ENCODE results near the gene PSMB7. TPM values are rescaled to one million over a fixed set of nuclear protein-coding genes. Genes with fewer than 3 reads are reported as not detected.

PSMB7 gene
- total and polyA plus RNA-seq, 2 of the 8 experiments (the other 6 are each of a cell fraction or from before 2014, with no cell fraction given): 222 to 357 TPM

- H4K91ac ChIP-seq (replicated peaks; ENCODE audit: insufficient read length, low read length): no peak overlapping the region
- no peaks in the 10 kb centered on the region for H3K27me3 ChIP-seq (replicated peaks in 1 of 4; ENCODE audit: control insufficient read depth in 3 of 4, extremely low read depth in 1 of 4, insufficient read depth in 3 of 4, low read length in 3 of 4)
- H3K4me3 ChIP-seq (ENCODE audit: extremely low read depth in 1 of 4, insufficient read depth in 2 of 4, low read depth in 3 of 4, low read length in 4 of 4): no peak overlapping the region
- H2BK20ac ChIP-seq (ENCODE audit: low read length): no peak overlapping the region
- FAIRE-seq: no peak
- H3K27ac ChIP-seq (ENCODE audit: low read depth, low read length): no peak overlapping the region
- H3K4me1 ChIP-seq (replicated peaks in 1 of 4; ENCODE audit: control insufficient read depth in 3 of 4, insufficient read depth in 4 of 4, low read length in 3 of 4): peaks cover 0 to 4% (median 0%) of the 10 kb centered on the region in 4 experiments; a peak in 2 of 7 replicates
- no peak for DNase-seq (ENCODE audit: low read depth in 1 of 2, low spot score in 2 of 2)
- no peak overlapping the region for H3K9ac ChIP-seq (replicated peaks in 1 of 4; ENCODE audit: extremely low read depth in 1 of 4, low read depth in 3 of 4, low read length in 3 of 4)
- H2AFZ ChIP-seq (ENCODE audit: low read length): no peak overlapping the region
- ChIA-PET POLR2A (ENCODE audit: partially characterized antibody) (no interaction called here), CTCF (ENCODE audit: partially characterized antibody) (interaction anchor here (0.8 to 12.1 kb wide), 3 partner anchors 17 to 247 kb away, joined by 3 to 133 read pairs (median 4); no protein-coding TSS in a partner anchor)
- H2BK120ac ChIP-seq (replicated peaks; ENCODE audit: low read depth, low read length): no peak overlapping the region
- no peak overlapping the region for H2BK5ac ChIP-seq (ENCODE audit: low read depth, low read length)
- no peak overlapping the region for H3K23ac ChIP-seq (ENCODE audit: insufficient read length)
- H3K4me2 ChIP-seq (ENCODE audit: insufficient read depth in 1 of 2, low read depth in 2 of 2, low read length in 2 of 2): no peak overlapping the region
- H3K23me2 ChIP-seq (ENCODE audit: low read depth, low read length): no peaks in the 10 kb centered on the region
- H3K79me1 ChIP-seq (ENCODE audit: low read depth, low read length): peaks cover 6% of the 10 kb centered on the region; the same call in 1 of the 2 replicates
- no peak overlapping the region for H2BK15ac ChIP-seq (ENCODE audit: low read length)
- H3K36me3 ChIP-seq (ENCODE audit: control insufficient read depth in 2 of 4, insufficient read depth in 4 of 4, low read length in 3 of 4): peaks cover 0 to 3% (median 0%) of the 10 kb centered on the region in 4 experiments; a peak in 1 of 8 replicates
- no peak overlapping the region for H2AK5ac ChIP-seq (ENCODE audit: low read depth, low read length)
- no peak overlapping the region for H3K56ac ChIP-seq (replicated peaks; ENCODE audit: insufficient read length, low read depth, low read length)
- 96% methylated on average over 1 of the region's 1 CpG; no CpG with 5 or more reads in 1 of the 2 experiments for WGBS, 2 experiments (ENCODE audit: extremely low coverage in 1 of 2, insufficient coverage in 1 of 2, insufficient read length in 1 of 2, insufficient replicate concordance in 2 of 2, low coverage in 1 of 2, low lambda C conversion rate in 2 of 2, missing lambda C conversion rate in 1 of 2)
- peaks cover 0 to 5% of the 10 kb centered on the region in 2 experiments for H4K20me1 ChIP-seq (replicated peaks in 1 of 2; ENCODE audit: control insufficient read depth in 1 of 2, insufficient read depth in 2 of 2, low read length in 2 of 2)
- peaks cover 0 to 60% of the 10 kb centered on the region in 2 experiments; a peak in 3 of 4 replicates for H3K79me2 ChIP-seq (ENCODE audit: control insufficient read depth in 1 of 2, insufficient read depth in 2 of 2, low read length in 2 of 2)
- no peak overlapping the region for H3K4ac ChIP-seq (replicated peaks; ENCODE audit: insufficient read length, low read depth, low read length)
- H4K5ac ChIP-seq (ENCODE audit: insufficient read length, low read depth, low read length): no peak overlapping the region
- H4K8ac ChIP-seq (ENCODE audit: extremely low read depth, insufficient read depth, low read length): no peak overlapping the region
- H3K9me3 ChIP-seq (ENCODE audit: insufficient read depth in 2 of 2, low read depth in 1 of 2, low read length in 1 of 2): peaks cover 0 to 3% of the 10 kb centered on the region in 2 experiments; a peak in 1 of 4 replicates
- no peak overlapping the region for H3K14ac ChIP-seq (ENCODE audit: insufficient read length)
- H2BK12ac ChIP-seq (ENCODE audit: low read depth, low read length): no peak overlapping the region
- no peak overlapping the region for H3K18ac ChIP-seq (ENCODE audit: extremely low read depth, low read length)
- TF ChIP-seq SIX5 (IDR thresholded peaks at IDR 0.05; ENCODE audit: low read depth, low read length): no peak
- no peak for TF ChIP-seq RAD21 (IDR thresholded peaks at IDR 0.05 in 1 of 2, conservative IDR thresholded peaks at IDR 0.05 in 1 of 2; ENCODE audit: low read depth in 2 of 2, low read length in 2 of 2)
- TF ChIP-seq CREB1 (IDR thresholded peaks at IDR 0.05): no peak
- TF ChIP-seq SP2 (IDR thresholded peaks at IDR 0.05; ENCODE audit: low read length): no peak
- TF ChIP-seq, protein P1, sequence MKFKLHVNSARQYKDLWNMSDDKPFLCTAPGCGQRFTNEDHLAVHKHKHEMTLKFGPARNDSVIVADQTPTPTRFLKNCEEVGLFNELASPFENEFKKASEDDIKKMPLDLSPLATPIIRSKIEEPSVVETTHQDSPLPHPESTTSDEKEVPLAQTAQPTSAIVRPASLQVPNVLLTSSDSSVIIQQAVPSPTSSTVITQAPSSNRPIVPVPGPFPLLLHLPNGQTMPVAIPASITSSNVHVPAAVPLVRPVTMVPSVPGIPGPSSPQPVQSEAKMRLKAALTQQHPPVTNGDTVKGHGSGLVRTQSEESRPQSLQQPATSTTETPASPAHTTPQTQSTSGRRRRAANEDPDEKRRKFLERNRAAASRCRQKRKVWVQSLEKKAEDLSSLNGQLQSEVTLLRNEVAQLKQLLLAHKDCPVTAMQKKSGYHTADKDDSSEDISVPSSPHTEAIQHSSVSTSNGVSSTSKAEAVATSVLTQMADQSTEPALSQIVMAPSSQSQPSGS (IDR thresholded peaks at IDR 0.05; ENCODE audit: low read length): no peak
- TF ChIP-seq SP1 (IDR thresholded peaks at IDR 0.05; ENCODE audit: low read depth, low read length): no peak
- no peak for TF ChIP-seq CEBPB (IDR thresholded peaks at IDR 0.05; ENCODE audit: low read depth, low read length)
- no peak for TF ChIP-seq JUND (IDR thresholded peaks at IDR 0.05; ENCODE audit: low read length)
- no peak for TF ChIP-seq NRF1 (IDR thresholded peaks at IDR 0.05; ENCODE audit: low read depth, low read length)
- TF ChIP-seq CTCF (IDR thresholded peaks at IDR 0.05; ENCODE audit: control extremely low read depth in 1 of 3, insufficient read depth in 1 of 3, low read depth in 1 of 3, low read length in 3 of 3): no peak
These were observed 41.4 kb downstream of the PSMB7 start for GRCh38 chr9:124373851-124374250.

Measured in H1 (cell line).